ENCODE results near the gene SLC16A11.

GRCh38 chr17:7016886-7017826, 26.7 kb downstream of the SLC16A11 start:
- no peak for TF ChIP-seq CTCF (conservative IDR thresholded peaks at IDR 0.05)
- no peak for TF ChIP-seq EZH2 (IDR thresholded peaks at IDR 0.05; ENCODE audit: low read depth)

Measured in PC-9 (cell line).